GM23248 (cell line): ENCODE results near the gene DUSP1. TPM values are rescaled to one million over a fixed set of nuclear protein-coding genes. Genes with fewer than 3 reads are reported as not detected.
A peak's percentile ranks its signal among the peaks of the same experiment; 100 is the strongest.

Experiments
- DNase-seq: peaks from one replicate; pipeline ENCODE4 v3.0.0-alpha.2; 2015
- H2AFZ ChIP-seq: fragments of 200-600 bp; sonication (generic); 2 replicates; pipeline ENCODE4 v1.6.1; 2016; ENCODE audit warnings: antibody characterized with exemption
- H3F3A ChIP-seq: fragments of 200-600 bp; sonication (generic); 2 replicates; pipeline ENCODE4 v1.6.1; 2016; ENCODE audit warnings: mild to moderate bottlenecking, antibody characterized with exemption, mixed run types; ENCODE audit not compliant: insufficient read depth
- H3K27ac ChIP-seq: fragments of 200-600 bp; sonication (generic); 2 replicates; pipeline ENCODE4 v1.5.1; 2016; ENCODE audit warnings: mild to moderate bottlenecking
- H3K27me3 ChIP-seq: fragments of 200-600 bp; sonication (generic); replicated peaks from 2 replicates; pipeline ENCODE4 v1.6.1; 2016; ENCODE audit warnings: mild to moderate bottlenecking; ENCODE audit not compliant: insufficient read depth
- H3K36me3 ChIP-seq: fragments of 200-600 bp; sonication (generic); 2 replicates; pipeline ENCODE4 v1.6.1; 2016; ENCODE audit warnings: low read depth, mild to moderate bottlenecking
- H3K4me1 ChIP-seq: fragments of 200-600 bp; sonication (generic); 2 replicates; pipeline ENCODE4 v1.6.1; 2016; ENCODE audit warnings: mild to moderate bottlenecking; ENCODE audit not compliant: insufficient read depth
- H3K4me2 ChIP-seq: fragments of 200-600 bp; sonication (generic); one replicate; pipeline ENCODE4 v1.6.1; 2016; ENCODE audit warnings: mild to moderate bottlenecking; ENCODE audit not compliant: unreplicated experiment
- H3K4me3 ChIP-seq: fragments of 200-600 bp; sonication (generic); 2 replicates; pipeline ENCODE4 v1.5.1; 2016; ENCODE audit warnings: mild to moderate bottlenecking
- H3K79me2 ChIP-seq: fragments of 200-600 bp; sonication (generic); 2 replicates; pipeline ENCODE4 v1.6.1; 2016; ENCODE audit warnings: mild to moderate bottlenecking; ENCODE audit not compliant: insufficient read depth
- H3K9ac ChIP-seq: fragments of 200-600 bp; sonication (generic); 2 replicates; pipeline ENCODE4 v1.6.1; 2016; ENCODE audit warnings: mild to moderate bottlenecking
- H3K9me2 ChIP-seq: fragments of 200-600 bp; sonication (generic); 2 replicates; pipeline ENCODE4 v1.6.1; 2016; ENCODE audit warnings: mixed run types, mild to moderate bottlenecking, moderate library complexity; ENCODE audit not compliant: insufficient read depth
- H3K9me3 ChIP-seq: fragments of 200-600 bp; sonication (generic); one replicate; pipeline ENCODE4 v1.6.1; 2017; ENCODE audit warnings: low read depth
- H4K20me1 ChIP-seq: fragments of 200-600 bp; sonication (generic); 2 replicates; pipeline ENCODE4 v1.6.0; 2016; ENCODE audit not compliant: insufficient read depth
- EZH2 ChIP-seq: fragments of 200-600 bp; sonication (generic); IDR thresholded peaks from 2 replicates; pipeline ENCODE4 v1.6.1; 2018; ENCODE audit warnings: antibody characterized with exemption, mild to moderate bottlenecking; ENCODE audit not compliant: insufficient read depth, poor library complexity, severe bottlenecking
- EZH2phosphoT487 ChIP-seq: fragments of 200-600 bp; sonication (generic); IDR thresholded peaks from 2 replicates; pipeline ENCODE4 v1.6.1; 2018; ENCODE audit warnings: antibody characterized with exemption, moderate library complexity, mild to moderate bottlenecking, low read depth; ENCODE audit not compliant: insufficient read depth
- WGBS, 2 experiments: methylation state at CpG; one replicate each; pipeline ENCODE4 v1.1.6; 2015 to 2017; ENCODE audit warnings: low lambda C conversion rate in 2 of 2, low coverage in 1 of 2; ENCODE audit errors: missing lambda C conversion rate in 2 of 2; 5-methylcytosine and 5-hydroxymethylcytosine counted together
- in situ Hi-C: fragments of 300-500 bp; cut with MboI; formaldehyde crosslinking; loops from 2 replicates; pipeline ENCODE4 v1.15.0; 2020
- polyA plus RNA-seq: library from polyadenylated mRNA; unstranded; fragments of >200 nt; fragmentation: Nextera tagmentation; extraction: Ambion mirVana; gene quantifications from 2 replicates; pipeline ENCODE4 v1.2.1, GENCODE V29; 2016
- total RNA-seq: library from RNA; depleted of rRNA; stranded (reverse); fragments of >200 nt; shearing (Covaris generic); gene quantifications from 2 replicates; pipeline ENCODE4 v1.2.3, GENCODE V29; 2014

DUSP1 gene
- total and polyA plus RNA-seq, 2 experiments from 2014 or later: 264 to 443 TPM

DNA sequence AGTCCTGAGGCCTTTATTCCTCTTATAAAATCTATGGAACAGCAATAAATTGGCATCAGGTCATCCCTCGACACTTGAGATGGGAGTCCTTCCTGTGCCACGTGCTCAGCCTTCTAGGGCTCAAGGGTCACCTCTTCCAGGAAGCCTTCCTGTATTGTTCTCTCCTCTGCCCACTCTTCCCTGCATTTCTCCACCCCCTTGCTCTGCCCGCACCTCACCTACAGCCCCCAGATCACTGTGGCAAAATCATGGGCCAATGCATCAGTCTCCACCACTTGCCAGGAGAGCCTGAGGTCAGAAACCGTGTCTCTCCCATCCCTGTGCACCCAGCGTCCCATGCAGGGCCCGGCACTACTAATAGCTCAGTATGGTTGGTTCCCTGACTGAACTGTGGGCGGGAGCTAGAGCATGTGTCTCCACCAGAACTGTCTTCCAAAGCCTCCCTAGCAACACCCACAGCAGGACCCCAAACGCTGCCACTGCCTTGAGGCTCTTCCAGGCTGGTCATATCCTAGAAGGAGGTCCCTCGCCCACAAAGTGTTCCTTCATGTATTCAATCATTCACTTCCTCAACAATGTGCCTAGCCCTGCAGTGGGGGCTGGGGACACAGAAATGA lies 13.5 kb downstream of the DUSP1 start:
- peak overlapping the region; percentile 71 for H3K27ac ChIP-seq
- no peaks in the 10 kb centered on the region for H3K9me2 ChIP-seq
- no peaks in the 10 kb centered on the region for H3K27me3 ChIP-seq
- no peaks in the 10 kb centered on the region for H3K36me3 ChIP-seq
- no peaks in the 10 kb centered on the region for H3K9me3 ChIP-seq
- peak overlapping the region; percentile 45 for H3K9ac ChIP-seq
- H4K20me1 ChIP-seq: no peaks in the 10 kb centered on the region
- DNase-seq: no peak
- H3K4me3 ChIP-seq: 0 out of 2 replicates have a peak overlapping the region, but pooled peaks have one; percentile 11
- TF ChIP-seq EZH2 (no peak), EZH2phosphoT487 (no peak)
- no peaks in the 10 kb centered on the region for H3K79me2 ChIP-seq
- 87 to 92% methylated on average over 9 of the region's 9 CpGs for WGBS, 2 experiments
- in situ Hi-C loops: no loop called here
- peaks cover 7% of the 10 kb centered on the region; the same call in 1 of the 2 replicates for H3F3A ChIP-seq
- no peak overlapping the region for H3K4me2 ChIP-seq
- H3K4me1 ChIP-seq: peaks cover 3% of the 10 kb centered on the region; the same call in 1 of the 2 replicates
- H2AFZ ChIP-seq: no peak overlapping the region

DNA sequence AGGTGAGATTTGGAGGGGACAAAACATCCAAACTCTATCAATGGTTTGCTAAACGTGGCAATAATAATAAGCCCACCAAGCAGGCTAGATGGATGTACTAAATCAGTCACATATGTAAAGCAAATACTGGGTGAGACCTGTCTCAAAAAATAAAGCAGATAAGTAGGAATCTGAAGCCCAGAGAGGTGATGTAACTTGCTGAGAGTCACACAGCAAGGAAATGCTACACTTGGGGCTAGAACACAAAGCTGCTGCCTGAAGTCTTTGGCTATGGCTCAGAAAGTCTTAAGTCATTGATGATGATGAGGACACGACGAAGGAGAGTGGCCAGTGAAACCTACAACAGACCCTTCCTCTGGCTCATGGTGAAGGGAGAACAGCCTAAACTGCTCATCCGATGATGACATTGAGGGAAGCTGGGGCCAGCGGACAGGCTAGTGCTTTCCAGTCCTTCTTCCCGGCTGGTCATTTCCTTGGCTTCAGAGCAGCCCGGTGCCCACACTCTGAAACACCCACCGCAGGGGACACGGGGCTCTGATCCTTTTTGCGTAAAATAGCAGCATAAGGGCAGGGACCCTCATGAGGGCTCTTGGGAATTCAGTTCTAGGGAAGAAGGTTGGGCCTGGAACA lies 14.1 kb downstream of the DUSP1 start:
- no peak overlapping the region for H3K27ac ChIP-seq
- H3F3A ChIP-seq: peaks cover 7% of the 10 kb centered on the region; the same call in 1 of the 2 replicates
- in situ Hi-C loops: no loop called here

DNA sequence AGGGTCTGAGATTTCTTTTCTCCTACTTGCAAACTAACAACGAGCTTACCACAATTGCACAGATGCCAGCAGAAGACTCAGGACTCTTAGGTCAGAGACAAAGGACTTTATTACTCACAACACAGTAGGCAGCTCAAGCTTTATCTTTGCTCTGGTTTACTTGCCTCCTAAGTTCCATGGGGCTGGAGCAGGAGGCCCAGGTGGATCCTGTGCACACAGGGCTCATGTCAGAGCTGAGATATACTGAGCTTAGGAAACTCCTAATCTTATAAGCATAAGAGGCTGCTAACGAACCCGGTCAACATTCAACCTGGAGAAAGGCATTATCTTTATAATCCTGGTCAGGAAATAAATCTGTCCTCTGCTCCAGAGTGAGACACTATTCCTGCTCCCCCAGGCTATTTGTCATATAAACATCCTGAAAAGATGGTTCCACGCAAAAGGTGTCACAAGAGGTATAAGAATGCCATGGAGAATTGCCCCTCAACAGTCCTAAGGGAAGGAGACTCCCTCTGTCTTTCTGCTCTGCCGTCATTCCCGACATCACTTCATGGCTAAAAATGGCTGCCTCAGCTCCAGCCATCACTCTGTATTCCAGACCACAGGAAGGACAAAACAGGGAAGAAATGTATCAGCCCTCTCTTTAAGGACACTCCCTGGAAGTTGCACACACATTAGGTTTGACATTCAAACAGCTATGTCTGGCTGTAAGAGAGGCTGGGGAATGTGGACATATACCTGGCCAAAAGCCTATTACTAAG lies 16.2 kb downstream of the DUSP1 start:
- peaks cover 3% of the 10 kb centered on the region; the same call in 1 of the 2 replicates for H3K4me1 ChIP-seq
- H3K4me3 ChIP-seq: no peak overlapping the region
- WGBS, 2 experiments: 88 to 89% methylated on average over 6 of the region's 6 CpGs
- no peaks in the 10 kb centered on the region for H3K9me2 ChIP-seq
- H4K20me1 ChIP-seq: no peaks in the 10 kb centered on the region
- no peaks in the 10 kb centered on the region for H3K27me3 ChIP-seq
- TF ChIP-seq EZH2phosphoT487: no peak
- no peak for TF ChIP-seq EZH2
- in situ Hi-C loops: no loop called here
- no peaks in the 10 kb centered on the region for H3K36me3 ChIP-seq
- no peak overlapping the region for H2AFZ ChIP-seq
- no peak overlapping the region for H3K27ac ChIP-seq
- H3K9me3 ChIP-seq: no peaks in the 10 kb centered on the region
- no peak overlapping the region for H3K4me2 ChIP-seq
- no peak for DNase-seq
- H3K9ac ChIP-seq: no peak overlapping the region
- no peaks in the 10 kb centered on the region for H3K79me2 ChIP-seq
- H3F3A ChIP-seq: peaks cover 7% of the 10 kb centered on the region; the same call in 1 of the 2 replicates

More for the DNA sequence above, 14.1 kb downstream of the DUSP1 start:
- Histone ChIP-seq H3K4me2 (no peak overlapping the region), H3K9me2 (no peaks in the 10 kb centered on the region), H3K27me3 (no peaks in the 10 kb centered on the region), H3K9me3 (no peaks in the 10 kb centered on the region), H4K20me1 (no peaks in the 10 kb centered on the region), H3K79me2 (no peaks in the 10 kb centered on the region), H3K36me3 (no peaks in the 10 kb centered on the region), H3K4me1 (peaks cover 3% of the 10 kb centered on the region; the same call in 1 of the 2 replicates), H3K4me3 (no peak overlapping the region), H2AFZ (no peak overlapping the region), H3K9ac (no peak overlapping the region)
- TF ChIP-seq EZH2: no peak
- no peak for TF ChIP-seq EZH2phosphoT487
- DNase-seq: no peak
- 76 to 81% methylated on average over 10 of the region's 10 CpGs for WGBS, 2 experiments

DNA sequence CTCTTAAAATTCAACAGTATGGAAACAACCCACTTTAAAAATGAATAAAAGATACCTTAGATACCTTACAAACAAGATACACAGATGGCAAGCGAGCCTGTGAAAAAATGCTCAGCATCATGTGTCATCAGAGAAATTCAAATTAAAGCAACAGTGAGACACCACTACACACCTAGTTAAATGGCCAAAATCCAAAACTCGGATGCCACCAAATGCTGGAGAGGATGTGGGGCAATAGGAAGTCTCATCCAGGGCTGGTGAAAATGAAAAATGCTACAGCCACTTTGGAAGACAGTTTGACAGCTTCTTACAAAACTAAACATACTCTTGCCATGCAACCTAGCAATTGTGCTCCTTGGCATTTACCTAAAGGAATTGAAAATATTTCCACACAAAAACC lies 17.9 kb downstream of the DUSP1 start:
- DNase-seq: no peak
- no peak for TF ChIP-seq EZH2phosphoT487
- TF ChIP-seq EZH2: no peak
- H3K36me3 ChIP-seq: no peaks in the 10 kb centered on the region
- H3K4me2 ChIP-seq: no peak overlapping the region
- peaks cover 7% of the 10 kb centered on the region; the same call in 1 of the 2 replicates for H3F3A ChIP-seq
- no peaks in the 10 kb centered on the region for H3K79me2 ChIP-seq
- H3K4me3 ChIP-seq: no peak overlapping the region
- H4K20me1 ChIP-seq: no peaks in the 10 kb centered on the region
- in situ Hi-C loops: no loop called here
- 90 to 96% methylated on average over 2 of the region's 2 CpGs for WGBS, 2 experiments
- H3K9me3 ChIP-seq: no peaks in the 10 kb centered on the region
- no peak overlapping the region for H2AFZ ChIP-seq
- H3K9ac ChIP-seq: no peak overlapping the region
- H3K9me2 ChIP-seq: no peaks in the 10 kb centered on the region
- no peaks in the 10 kb centered on the region for H3K27me3 ChIP-seq
- peaks cover 3% of the 10 kb centered on the region; the same call in 1 of the 2 replicates for H3K4me1 ChIP-seq
- no peak overlapping the region for H3K27ac ChIP-seq
